ENCODE data around the gene BRD3.

BRD3 gene

DNA sequence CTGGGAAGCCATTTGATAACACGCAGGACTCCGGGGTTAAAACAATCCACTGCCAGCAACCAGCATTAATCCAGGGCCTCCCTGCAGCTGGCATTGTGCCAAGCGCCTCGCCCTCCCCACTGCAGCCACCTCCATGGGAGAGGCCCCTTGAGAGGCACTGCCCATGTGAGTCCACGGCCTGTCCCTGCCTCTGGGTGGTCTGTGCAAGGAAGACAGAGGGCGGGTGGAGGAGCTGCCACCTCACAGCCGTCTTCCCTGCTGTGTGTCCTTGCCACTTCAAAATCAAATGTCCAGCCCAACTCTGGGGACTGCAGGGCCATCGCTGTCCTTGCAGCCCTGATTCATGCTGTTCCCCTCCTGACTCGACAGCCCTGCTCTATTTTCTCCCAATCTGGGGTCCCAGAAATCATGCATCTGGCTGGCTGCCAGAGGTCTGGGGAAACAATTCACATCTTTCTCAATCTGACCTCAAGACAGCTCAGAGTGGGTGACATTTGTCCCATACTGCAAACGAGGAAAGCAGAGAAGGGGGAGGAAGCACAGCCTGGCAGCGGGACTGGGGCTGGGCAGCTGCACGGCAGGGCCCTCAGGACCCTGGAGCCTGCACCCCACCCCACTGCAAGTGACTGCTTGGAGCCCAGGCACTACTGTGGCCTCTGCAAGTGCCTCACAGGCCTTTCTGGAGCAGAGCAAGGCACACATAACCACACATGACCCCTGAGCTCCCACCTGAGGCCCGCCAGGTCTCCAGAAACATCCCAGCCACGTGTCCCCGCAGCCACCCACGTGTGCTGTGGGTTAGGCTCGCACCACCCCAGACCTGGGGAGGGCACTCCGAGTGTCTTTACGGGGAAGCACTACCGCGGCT is 26.8 kb downstream of the BRD3 start:
- Histone ChIP-seq H3K4me3 (no peak overlapping the region), H3K27ac (no peak overlapping the region)
- TF ChIP-seq CTCF (IDR thresholded peaks at IDR 0.05), result no peak
- DNase-seq (ENCODE audit: low spot score), result no peak

GRCh38 chr9:134040176-134040565 is 27.7 kb downstream of the BRD3 start:
- no peak overlapping the region for H3K27ac ChIP-seq
- DNase-seq (ENCODE audit: low spot score), result no peak
- TF ChIP-seq CTCF (IDR thresholded peaks at IDR 0.05), result no peak
- H3K4me3 ChIP-seq, result no peak overlapping the region

DNA sequence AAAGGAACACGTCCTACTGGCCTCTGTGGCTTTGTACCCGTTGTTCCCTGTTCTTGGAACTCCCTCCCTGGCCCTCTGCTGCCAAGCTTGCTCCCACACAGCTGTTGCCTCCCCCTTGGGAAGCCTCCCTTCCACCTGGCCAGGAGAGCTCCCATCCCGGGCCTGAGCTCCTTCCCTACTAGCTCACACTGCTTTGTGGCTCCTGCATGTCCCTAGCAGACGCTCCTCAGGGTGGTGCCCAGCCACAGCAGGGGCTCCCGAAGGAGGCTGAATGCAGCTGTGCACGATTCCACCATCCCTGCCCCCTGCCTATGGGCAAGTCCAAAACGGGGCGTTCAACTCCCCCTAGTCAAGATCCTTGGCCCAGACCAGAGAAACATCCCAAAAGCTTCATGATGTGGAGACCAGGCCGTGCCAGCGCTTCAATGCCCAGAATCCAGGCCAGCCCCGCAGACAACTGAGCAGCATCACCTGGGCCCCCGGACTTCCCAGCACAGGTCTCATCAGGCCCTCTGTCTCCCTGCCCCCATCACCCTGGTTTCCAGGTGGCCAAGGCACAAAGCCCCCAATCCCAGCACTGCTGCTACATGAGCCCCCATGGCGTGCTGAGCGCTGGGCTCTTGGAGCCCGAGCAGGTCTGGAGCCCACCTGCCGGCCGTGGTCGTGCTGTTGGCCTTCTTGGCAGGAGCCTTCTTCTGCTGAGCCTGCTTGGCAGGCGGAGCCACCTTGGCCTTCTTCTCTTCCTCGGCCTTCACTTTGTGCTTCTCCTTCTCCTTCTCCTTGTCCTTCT is 28.2 kb downstream of the BRD3 start:
- Histone ChIP-seq H3K4me3 (no peak overlapping the region), H3K27ac (no peak overlapping the region)
- no peak for DNase-seq (ENCODE audit: low spot score)
- TF ChIP-seq CTCF (IDR thresholded peaks at IDR 0.05), result no peak

- no peak overlapping the region for H3K27ac ChIP-seq
- H3K4me3 ChIP-seq, result no peak overlapping the region
- no peak for TF ChIP-seq CTCF (IDR thresholded peaks at IDR 0.05)
- DNase-seq (ENCODE audit: low spot score), result no peak
Measured at GRCh38 chr9:134037641-134038040, 30.2 kb downstream of the BRD3 start.

GRCh38 chr9:134036130-134036529 is 31.7 kb downstream of the BRD3 start:
- H3K4me3 ChIP-seq, result no peak overlapping the region
- H3K27ac ChIP-seq, result no peak overlapping the region
- TF ChIP-seq CTCF (IDR thresholded peaks at IDR 0.05), result no peak
- no peak for DNase-seq (ENCODE audit: low spot score)

GRCh38 chr9:134035041-134036039 is 32.5 kb downstream of the BRD3 start:
- Histone ChIP-seq H3K4me3 (no peak overlapping the region), H3K27ac (no peak overlapping the region)
- TF ChIP-seq CTCF (IDR thresholded peaks at IDR 0.05), result no peak
- DNase-seq (ENCODE audit: low spot score), result no peak

Data from coronary artery (tissue), 2 donors.